Measurements from ENCODE around the gene KMT2C.
"Not testable (repeated sequence)": the region's sequence is repeated elsewhere in the genome, so short reads cannot be mapped to it uniquely, and the experiment has no call there.

KMT2C gene

GRCh38 chr7:152270427-152270826 lies 165.4 kb downstream of the KMT2C start:
- 94 to 97% methylated on average over 2 of the region's 2 CpGs for WGBS, 2 experiments
- H3K4me1 ChIP-seq (ENCODE audit: control insufficient read depth, insufficient read depth, low read length), result not testable (repeated sequence)

GRCh38 chr7:152266859-152267258 lies 168.9 kb downstream of the KMT2C start:
- not testable (repeated sequence) for H3K27ac ChIP-seq (ENCODE audit: insufficient read depth, low read depth, low read length, poor library complexity, severe bottlenecking); H3K4me3 ChIP-seq (ENCODE audit: insufficient read depth, low read depth, low read length); H3K27me3 ChIP-seq (ENCODE audit: control insufficient read depth, insufficient read depth, low read length, poor library complexity, severe bottlenecking); H3K36me3 ChIP-seq (ENCODE audit: control insufficient read depth, insufficient read depth, low read length); H3K9me3 ChIP-seq (ENCODE audit: control insufficient read depth, low read length); H3K4me1 ChIP-seq (ENCODE audit: control insufficient read depth, insufficient read depth, low read length)
- WGBS, 2 experiments, result 89 to 91% methylated on average over 2 of the region's 2 CpGs

More at GRCh38 chr7:152270427-152270826, 165.4 kb downstream of the KMT2C start:
- H3K27me3 ChIP-seq (ENCODE audit: control insufficient read depth, insufficient read depth, low read length, poor library complexity, severe bottlenecking); H3K4me3 ChIP-seq (ENCODE audit: insufficient read depth, low read depth, low read length); H3K9me3 ChIP-seq (ENCODE audit: control insufficient read depth, low read length); H3K36me3 ChIP-seq (ENCODE audit: control insufficient read depth, insufficient read depth, low read length); H3K27ac ChIP-seq (ENCODE audit: insufficient read depth, low read depth, low read length, poor library complexity, severe bottlenecking): not testable (repeated sequence)

- not testable (repeated sequence) for H3K36me3 ChIP-seq (ENCODE audit: control insufficient read depth, insufficient read depth, low read length); H3K27me3 ChIP-seq (ENCODE audit: control insufficient read depth, insufficient read depth, low read length, poor library complexity, severe bottlenecking); H3K9me3 ChIP-seq (ENCODE audit: control insufficient read depth, low read length); H3K27ac ChIP-seq (ENCODE audit: insufficient read depth, low read depth, low read length, poor library complexity, severe bottlenecking); H3K4me3 ChIP-seq (ENCODE audit: insufficient read depth, low read depth, low read length); H3K4me1 ChIP-seq (ENCODE audit: control insufficient read depth, insufficient read depth, low read length)
- WGBS, 2 experiments, result 70 to 71% methylated on average over 3 of the region's 5 CpGs
Observed at GRCh38 chr7:152264915-152265314, 170.9 kb downstream of the KMT2C start.

DNA sequence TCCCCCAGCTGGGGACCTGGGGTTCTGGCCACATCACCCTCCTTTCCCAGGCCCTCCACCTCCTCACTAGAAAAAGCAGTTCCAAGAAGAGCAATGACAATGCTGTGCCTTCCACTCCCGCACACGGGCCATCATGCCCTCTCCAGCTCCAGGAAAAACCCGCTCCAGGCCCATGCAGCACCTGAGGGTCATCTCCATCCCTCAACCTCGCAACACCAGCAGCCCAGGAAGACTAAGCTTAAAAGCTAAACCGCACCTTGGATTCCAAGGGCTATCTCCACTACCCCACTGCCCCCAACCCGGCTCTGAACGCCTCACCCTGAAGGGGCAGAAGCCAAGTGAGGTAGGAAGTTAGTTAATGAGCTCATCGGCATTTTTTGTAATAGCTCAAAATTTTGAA lies 173.7 kb downstream of the KMT2C start:
- H3K4me3 ChIP-seq (ENCODE audit: insufficient read depth, low read depth, low read length); H3K9me3 ChIP-seq (ENCODE audit: control insufficient read depth, low read length); H3K27ac ChIP-seq (ENCODE audit: insufficient read depth, low read depth, low read length, poor library complexity, severe bottlenecking); H3K27me3 ChIP-seq (ENCODE audit: control insufficient read depth, insufficient read depth, low read length, poor library complexity, severe bottlenecking); H3K4me1 ChIP-seq (ENCODE audit: control insufficient read depth, insufficient read depth, low read length); H3K36me3 ChIP-seq (ENCODE audit: control insufficient read depth, insufficient read depth, low read length): not testable (repeated sequence)
- 94 to 98% methylated on average over 6 to 8 of the region's 8 CpGs for whole genome bisulfite sequencing, 2 experiments

- not testable (repeated sequence) for H3K9me3 ChIP-seq (ENCODE audit: control insufficient read depth, low read length); H3K4me3 ChIP-seq (ENCODE audit: insufficient read depth, low read depth, low read length); H3K4me1 ChIP-seq (ENCODE audit: control insufficient read depth, insufficient read depth, low read length); H3K27me3 ChIP-seq (ENCODE audit: control insufficient read depth, insufficient read depth, low read length, poor library complexity, severe bottlenecking); H3K36me3 ChIP-seq (ENCODE audit: control insufficient read depth, insufficient read depth, low read length); H3K27ac ChIP-seq (ENCODE audit: insufficient read depth, low read depth, low read length, poor library complexity, severe bottlenecking)
Observed at GRCh38 chr7:152259645-152260044, 176.2 kb downstream of the KMT2C start.

- H3K4me1 ChIP-seq (ENCODE audit: control insufficient read depth, insufficient read depth, low read length); H3K36me3 ChIP-seq (ENCODE audit: control insufficient read depth, insufficient read depth, low read length); H3K9me3 ChIP-seq (ENCODE audit: control insufficient read depth, low read length); H3K27ac ChIP-seq (ENCODE audit: insufficient read depth, low read depth, low read length, poor library complexity, severe bottlenecking); H3K4me3 ChIP-seq (ENCODE audit: insufficient read depth, low read depth, low read length); H3K27me3 ChIP-seq (ENCODE audit: control insufficient read depth, insufficient read depth, low read length, poor library complexity, severe bottlenecking): not testable (repeated sequence)
- no CpG with 5 or more reads among the region's 2 CpGs for WGBS, 2 experiments
Observed at GRCh38 chr7:152247851-152248250, 188.0 kb downstream of the KMT2C start.

DNA sequence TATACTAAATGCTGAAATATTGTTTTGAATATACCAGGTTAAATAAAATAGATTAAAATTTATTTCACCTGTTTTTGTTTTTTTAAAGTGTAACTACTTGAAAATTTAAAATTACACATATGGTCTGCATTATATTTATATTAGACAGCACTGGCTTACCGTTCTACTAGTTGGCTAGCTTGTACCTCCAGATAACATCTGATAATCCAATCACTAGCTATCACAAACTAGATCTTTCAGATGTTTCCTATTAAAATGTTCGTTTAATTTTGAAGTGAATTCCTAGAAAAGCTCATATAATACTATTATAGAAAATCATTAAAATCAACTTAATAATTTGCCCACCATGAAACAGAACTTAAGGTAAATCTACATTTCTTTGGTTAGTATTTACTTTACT lies 190.4 kb downstream of the KMT2C start:
- not testable (repeated sequence) for H3K27ac ChIP-seq (ENCODE audit: insufficient read depth, low read depth, low read length, poor library complexity, severe bottlenecking); H3K36me3 ChIP-seq (ENCODE audit: control insufficient read depth, insufficient read depth, low read length); H3K4me3 ChIP-seq (ENCODE audit: insufficient read depth, low read depth, low read length); H3K9me3 ChIP-seq (ENCODE audit: control insufficient read depth, low read length); H3K4me1 ChIP-seq (ENCODE audit: control insufficient read depth, insufficient read depth, low read length); H3K27me3 ChIP-seq (ENCODE audit: control insufficient read depth, insufficient read depth, low read length, poor library complexity, severe bottlenecking)
- WGBS, 2 experiments, result 100% methylated on average over 1 to 2 of the region's 2 CpGs

DNA sequence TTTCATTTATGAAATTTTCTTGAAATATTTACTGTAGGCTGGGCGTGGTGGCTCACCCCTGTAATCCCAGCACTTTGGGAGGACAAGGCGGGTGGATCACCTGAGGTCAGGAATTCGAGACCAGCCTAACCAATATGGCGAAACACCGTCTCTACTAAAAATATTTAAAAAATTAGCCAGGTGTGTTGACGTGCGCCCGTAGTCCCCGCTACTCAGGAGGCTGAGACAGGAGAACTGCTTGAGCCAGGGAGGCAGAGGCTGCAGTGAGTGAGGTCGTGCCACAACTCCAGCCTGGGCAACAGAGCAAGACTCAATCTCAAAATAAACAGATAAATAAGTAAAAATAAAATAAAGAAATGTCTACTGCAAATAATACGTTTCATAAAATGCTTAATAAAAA lies 192.3 kb downstream of the KMT2C start:
- not testable (repeated sequence) for H3K9me3 ChIP-seq (ENCODE audit: control insufficient read depth, low read length); H3K27ac ChIP-seq (ENCODE audit: insufficient read depth, low read depth, low read length, poor library complexity, severe bottlenecking); H3K36me3 ChIP-seq (ENCODE audit: control insufficient read depth, insufficient read depth, low read length); H3K4me3 ChIP-seq (ENCODE audit: insufficient read depth, low read depth, low read length); H3K4me1 ChIP-seq (ENCODE audit: control insufficient read depth, insufficient read depth, low read length); H3K27me3 ChIP-seq (ENCODE audit: control insufficient read depth, insufficient read depth, low read length, poor library complexity, severe bottlenecking)
- 89 to 95% methylated on average over 10 to 11 of the region's 11 CpGs for WGBS, 2 experiments

- H3K9me3 ChIP-seq (ENCODE audit: control insufficient read depth, low read length); H3K4me1 ChIP-seq (ENCODE audit: control insufficient read depth, insufficient read depth, low read length); H3K27me3 ChIP-seq (ENCODE audit: control insufficient read depth, insufficient read depth, low read length, poor library complexity, severe bottlenecking); H3K36me3 ChIP-seq (ENCODE audit: control insufficient read depth, insufficient read depth, low read length); H3K27ac ChIP-seq (ENCODE audit: insufficient read depth, low read depth, low read length, poor library complexity, severe bottlenecking); H3K4me3 ChIP-seq (ENCODE audit: insufficient read depth, low read depth, low read length): not testable (repeated sequence)
- 79 to 86% methylated on average over 6 to 7 of the region's 8 CpGs for WGBS, 2 experiments
Observed at GRCh38 chr7:152241301-152241700, 194.5 kb downstream of the KMT2C start.

- 94 to 98% methylated on average over 3 of the region's 5 CpGs for WGBS, 2 experiments
- H3K9me3 ChIP-seq (ENCODE audit: control insufficient read depth, low read length); H3K36me3 ChIP-seq (ENCODE audit: control insufficient read depth, insufficient read depth, low read length); H3K27ac ChIP-seq (ENCODE audit: insufficient read depth, low read depth, low read length, poor library complexity, severe bottlenecking); H3K4me3 ChIP-seq (ENCODE audit: insufficient read depth, low read depth, low read length); H3K27me3 ChIP-seq (ENCODE audit: control insufficient read depth, insufficient read depth, low read length, poor library complexity, severe bottlenecking); H3K4me1 ChIP-seq (ENCODE audit: control insufficient read depth, insufficient read depth, low read length): not testable (repeated sequence)
Observed at GRCh38 chr7:152236306-152236705, 199.5 kb downstream of the KMT2C start.

DNA sequence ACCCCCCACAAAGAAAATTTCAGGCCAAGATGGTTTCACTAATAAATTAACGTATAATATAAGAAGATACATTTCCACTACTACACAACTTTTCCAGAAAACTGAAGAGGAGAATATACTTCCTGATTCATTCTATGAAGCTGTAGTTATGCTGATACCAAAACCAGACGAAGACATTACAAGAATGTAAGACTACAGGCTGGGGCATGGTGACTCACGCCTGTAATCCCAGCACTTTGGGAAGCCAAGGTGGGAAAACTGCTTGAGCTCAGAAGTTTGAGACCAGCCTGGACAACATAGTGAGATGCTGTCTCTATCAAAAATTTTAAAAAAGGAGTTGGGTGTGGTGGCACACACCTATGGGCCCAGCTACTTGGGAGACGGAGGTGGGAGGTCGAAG lies 201.4 kb downstream of the KMT2C start:
- not testable (repeated sequence) for H3K36me3 ChIP-seq (ENCODE audit: control insufficient read depth, insufficient read depth, low read length); H3K4me1 ChIP-seq (ENCODE audit: control insufficient read depth, insufficient read depth, low read length); H3K9me3 ChIP-seq (ENCODE audit: control insufficient read depth, low read length); H3K27me3 ChIP-seq (ENCODE audit: control insufficient read depth, insufficient read depth, low read length, poor library complexity, severe bottlenecking); H3K4me3 ChIP-seq (ENCODE audit: insufficient read depth, low read depth, low read length); H3K27ac ChIP-seq (ENCODE audit: insufficient read depth, low read depth, low read length, poor library complexity, severe bottlenecking)
- WGBS, 2 experiments, result 98 to 99% methylated on average over 4 to 5 of the region's 5 CpGs

All from ectodermal cell (in vitro differentiated cells).